ENCODE data around the gene RAP1GDS1. TPM values are rescaled to one million over a fixed set of nuclear protein-coding genes. Genes with fewer than 3 reads are reported as not detected.

The RAP1GDS1 gene
- total RNA-seq, 2 experiments from 2014 or later = 22.3 to 25.2 TPM

DNA sequence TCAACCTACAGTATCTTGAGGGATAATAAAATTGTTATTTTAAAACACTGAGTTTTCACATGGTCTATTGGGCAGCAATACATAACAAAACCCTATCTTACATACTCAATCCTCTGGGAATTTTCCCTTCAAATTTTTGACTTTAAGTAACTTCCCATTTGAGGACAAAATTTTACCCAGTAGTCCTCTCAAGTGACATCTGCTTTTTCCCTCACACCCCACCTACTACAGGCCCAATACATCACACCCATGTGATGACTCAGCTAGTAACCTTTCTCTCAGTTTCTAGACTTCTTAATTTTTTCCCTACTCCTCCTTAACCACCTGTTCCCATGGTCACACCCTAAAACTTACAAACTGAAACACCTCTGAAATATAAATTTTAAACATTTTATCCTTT lies 12.2 kb upstream of the RAP1GDS1 start:
- Histone ChIP-seq H3K27ac (ENCODE audit: low read depth in 1 of 2, low read length in 2 of 2) (no peak overlapping the region), H3K9me3 (ENCODE audit: control insufficient read depth in 1 of 2, insufficient read depth in 1 of 2, low read length in 2 of 2) (no peaks in the 10 kb centered on the region), H3K36me3 (ENCODE audit: insufficient read depth, low read length) (no peaks in the 10 kb centered on the region), H3K4me3 (ENCODE audit: low read length) (no peak overlapping the region), H3K27me3 (ENCODE audit: control insufficient read depth in 1 of 2, insufficient read depth in 2 of 2, low read length in 2 of 2) (no peaks in the 10 kb centered on the region), H3K4me1 (ENCODE audit: insufficient read depth, low read length) (no peaks in the 10 kb centered on the region)
- Mint-ChIP-seq H3K27me3 (no peaks in the 10 kb centered on the region), H3K27ac (no peak overlapping the region), H3K36me3 (ENCODE audit: low read depth) (no peaks in the 10 kb centered on the region), H3K4me3 (no peak overlapping the region), H3K4me1 (ENCODE audit: low read depth) (no peaks in the 10 kb centered on the region), H3K9me3 (no peaks in the 10 kb centered on the region)
- no peak for ATAC-seq (ENCODE audit: poor library complexity)
- no peak for DNase-seq
- intact Hi-C loops (cut with DNase I, micrococcal nuclease) = no loop called here
- POLR2A ChIA-PET = no interaction called here
- CTCF ChIA-PET = no interaction called here
- TF ChIP-seq, protein P1, sequence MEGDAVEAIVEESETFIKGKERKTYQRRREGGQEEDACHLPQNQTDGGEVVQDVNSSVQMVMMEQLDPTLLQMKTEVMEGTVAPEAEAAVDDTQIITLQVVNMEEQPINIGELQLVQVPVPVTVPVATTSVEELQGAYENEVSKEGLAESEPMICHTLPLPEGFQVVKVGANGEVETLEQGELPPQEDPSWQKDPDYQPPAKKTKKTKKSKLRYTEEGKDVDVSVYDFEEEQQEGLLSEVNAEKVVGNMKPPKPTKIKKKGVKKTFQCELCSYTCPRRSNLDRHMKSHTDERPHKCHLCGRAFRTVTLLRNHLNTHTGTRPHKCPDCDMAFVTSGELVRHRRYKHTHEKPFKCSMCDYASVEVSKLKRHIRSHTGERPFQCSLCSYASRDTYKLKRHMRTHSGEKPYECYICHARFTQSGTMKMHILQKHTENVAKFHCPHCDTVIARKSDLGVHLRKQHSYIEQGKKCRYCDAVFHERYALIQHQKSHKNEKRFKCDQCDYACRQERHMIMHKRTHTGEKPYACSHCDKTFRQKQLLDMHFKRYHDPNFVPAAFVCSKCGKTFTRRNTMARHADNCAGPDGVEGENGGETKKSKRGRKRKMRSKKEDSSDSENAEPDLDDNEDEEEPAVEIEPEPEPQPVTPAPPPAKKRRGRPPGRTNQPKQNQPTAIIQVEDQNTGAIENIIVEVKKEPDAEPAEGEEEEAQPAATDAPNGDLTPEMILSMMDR (IDR thresholded peaks at IDR 0.05) = no peak

DNA sequence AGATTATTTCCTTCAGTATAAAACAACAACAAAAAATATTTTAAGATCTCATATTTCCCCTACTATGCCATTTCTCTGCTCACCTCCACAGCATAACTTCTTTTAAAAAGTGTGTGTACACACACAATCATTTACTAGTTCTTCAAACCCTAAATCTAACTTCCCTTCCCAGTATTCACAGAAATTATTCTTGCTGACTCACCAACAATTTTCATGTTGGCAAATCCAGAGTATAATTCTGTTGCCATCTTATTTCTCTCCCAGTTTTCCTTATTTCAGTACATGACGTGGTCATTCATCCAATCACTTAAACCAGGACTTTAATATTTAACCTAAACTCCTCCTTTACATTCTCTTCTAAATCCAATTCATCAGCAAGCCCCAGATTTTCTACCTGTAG lies 11.4 kb upstream of the RAP1GDS1 start:
- Histone ChIP-seq H3K27me3 (ENCODE audit: control insufficient read depth in 1 of 2, insufficient read depth in 2 of 2, low read length in 2 of 2) (no peaks in the 10 kb centered on the region), H3K9me3 (ENCODE audit: control insufficient read depth in 1 of 2, insufficient read depth in 1 of 2, low read length in 2 of 2) (no peaks in the 10 kb centered on the region), H3K27ac (ENCODE audit: low read depth in 1 of 2, low read length in 2 of 2) (no peak overlapping the region), H3K4me3 (ENCODE audit: low read length) (no peak overlapping the region), H3K4me1 (ENCODE audit: insufficient read depth, low read length) (no peaks in the 10 kb centered on the region), H3K36me3 (ENCODE audit: insufficient read depth, low read length) (no peaks in the 10 kb centered on the region)
- intact Hi-C loops (cut with DNase I, micrococcal nuclease) = no loop called here
- CTCF ChIA-PET = no interaction called here
- no peaks in the 10 kb centered on the region for H3K4me1 Mint-ChIP-seq (ENCODE audit: low read depth)
- POLR2A ChIA-PET = no interaction called here
- H3K27ac Mint-ChIP-seq = no peak overlapping the region
- no peaks in the 10 kb centered on the region for H3K9me3 Mint-ChIP-seq
- H3K36me3 Mint-ChIP-seq (ENCODE audit: low read depth) = no peaks in the 10 kb centered on the region
- ATAC-seq (ENCODE audit: poor library complexity) = no peak
- TF ChIP-seq, protein P1 (IDR thresholded peaks at IDR 0.05) = no peak
- H3K27me3 Mint-ChIP-seq = no peaks in the 10 kb centered on the region
- no peak for DNase-seq
- no peak overlapping the region for H3K4me3 Mint-ChIP-seq

DNA sequence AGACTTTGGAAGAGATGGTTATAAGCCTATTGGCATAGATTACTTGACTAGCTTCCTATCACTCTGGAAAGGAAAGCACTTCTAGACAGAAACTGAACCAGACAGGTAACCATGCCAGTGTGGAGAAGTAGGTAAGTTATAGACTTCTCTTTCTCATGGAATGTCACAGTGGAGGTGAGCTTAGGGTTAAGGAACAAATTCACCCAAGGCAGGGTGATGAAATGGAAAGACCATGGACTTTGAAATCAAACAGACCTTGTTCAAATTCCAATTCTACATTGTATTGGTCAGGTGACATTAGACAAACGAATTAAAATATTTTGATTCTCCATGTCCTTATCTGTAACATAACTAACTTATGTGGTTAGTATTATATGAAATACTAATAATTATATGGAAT lies 7.7 kb upstream of the RAP1GDS1 start:
- POLR2A ChIA-PET = no interaction called here
- Mint-ChIP-seq H3K4me3 (no peak overlapping the region), H3K27ac (no peak overlapping the region), H3K27me3 (no peaks in the 10 kb centered on the region), H3K9me3 (no peaks in the 10 kb centered on the region), H3K4me1 (ENCODE audit: low read depth) (peaks cover 10% of the 10 kb centered on the region), H3K36me3 (ENCODE audit: low read depth) (no peaks in the 10 kb centered on the region)
- DNase-seq (no peak), ATAC-seq (ENCODE audit: poor library complexity) (no peak)
- Histone ChIP-seq H3K36me3 (ENCODE audit: insufficient read depth, low read length) (no peaks in the 10 kb centered on the region), H3K9me3 (ENCODE audit: control insufficient read depth in 1 of 2, insufficient read depth in 1 of 2, low read length in 2 of 2) (no peaks in the 10 kb centered on the region), H3K4me1 (ENCODE audit: insufficient read depth, low read length) (no peaks in the 10 kb centered on the region), H3K27me3 (ENCODE audit: control insufficient read depth in 1 of 2, insufficient read depth in 2 of 2, low read length in 2 of 2) (no peaks in the 10 kb centered on the region), H3K27ac (ENCODE audit: low read depth in 1 of 2, low read length in 2 of 2) (no peak overlapping the region), H3K4me3 (ENCODE audit: low read length) (no peak overlapping the region)
- CTCF ChIA-PET = interaction anchor here (0.7 kb wide), 1 partner anchor 96 kb away, joined by 3 read pairs; no protein-coding TSS in a partner anchor
- TF ChIP-seq, protein P1 (IDR thresholded peaks at IDR 0.05) = no peak
- intact Hi-C loops (cut with DNase I, micrococcal nuclease) = no loop called here

Measured in CD4-positive, alpha-beta T cell (primary cell).